ENCODE measurements around the gene SAMD8.

The SAMD8 gene

DNA sequence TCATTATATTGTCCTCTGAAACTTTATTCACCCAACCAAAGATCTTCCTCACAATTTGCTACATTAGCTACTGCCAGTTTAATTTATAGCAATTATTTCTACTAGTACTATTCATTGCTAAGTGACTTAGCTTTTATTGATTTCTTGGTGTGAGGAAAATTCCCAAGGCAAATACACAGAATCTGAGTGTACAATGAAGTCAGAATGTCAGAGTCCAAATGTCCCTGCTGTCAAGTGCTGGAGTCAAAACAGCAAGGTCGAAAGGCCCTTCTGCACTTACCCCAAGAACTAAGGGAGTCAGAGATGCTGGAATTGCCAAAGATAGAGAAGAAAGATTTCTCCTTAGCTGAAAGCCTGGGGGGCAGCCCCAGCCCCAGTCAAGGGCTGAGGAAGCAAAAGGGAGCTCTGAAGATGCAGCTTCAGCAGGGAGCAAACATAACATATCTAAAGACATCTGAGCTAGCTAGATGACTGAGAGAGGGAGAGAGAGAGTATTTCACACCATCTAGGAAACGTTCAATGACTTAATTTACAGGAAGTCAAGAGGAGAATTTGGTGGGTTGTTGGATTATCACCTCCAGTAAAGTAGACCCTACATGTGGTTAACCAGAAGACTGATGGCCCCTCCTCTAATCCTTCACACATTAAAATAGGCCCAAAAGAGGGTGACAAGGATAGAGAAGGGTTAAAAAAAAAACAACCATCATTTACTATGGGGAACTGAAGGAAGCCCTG is 36.6 kb upstream of the SAMD8 start:
- H3K4me1 Mint-ChIP-seq (ENCODE audit: low read depth): peaks cover 13% of the 10 kb centered on the region
- H3K27ac Mint-ChIP-seq: no peak overlapping the region
- H3K36me3 Mint-ChIP-seq (ENCODE audit: low read depth): no peaks in the 10 kb centered on the region
- no peak overlapping the region for H3K4me3 Mint-ChIP-seq
- intact Hi-C loops (cut with micrococcal nuclease): no loop called here
- no peaks in the 10 kb centered on the region for H3K9me3 Mint-ChIP-seq
- H3K27me3 Mint-ChIP-seq: no peaks in the 10 kb centered on the region

GRCh38 chr10:75076348-75076747 is 35.1 kb upstream of the SAMD8 start:
- no peak overlapping the region for H3K27ac Mint-ChIP-seq

DNA sequence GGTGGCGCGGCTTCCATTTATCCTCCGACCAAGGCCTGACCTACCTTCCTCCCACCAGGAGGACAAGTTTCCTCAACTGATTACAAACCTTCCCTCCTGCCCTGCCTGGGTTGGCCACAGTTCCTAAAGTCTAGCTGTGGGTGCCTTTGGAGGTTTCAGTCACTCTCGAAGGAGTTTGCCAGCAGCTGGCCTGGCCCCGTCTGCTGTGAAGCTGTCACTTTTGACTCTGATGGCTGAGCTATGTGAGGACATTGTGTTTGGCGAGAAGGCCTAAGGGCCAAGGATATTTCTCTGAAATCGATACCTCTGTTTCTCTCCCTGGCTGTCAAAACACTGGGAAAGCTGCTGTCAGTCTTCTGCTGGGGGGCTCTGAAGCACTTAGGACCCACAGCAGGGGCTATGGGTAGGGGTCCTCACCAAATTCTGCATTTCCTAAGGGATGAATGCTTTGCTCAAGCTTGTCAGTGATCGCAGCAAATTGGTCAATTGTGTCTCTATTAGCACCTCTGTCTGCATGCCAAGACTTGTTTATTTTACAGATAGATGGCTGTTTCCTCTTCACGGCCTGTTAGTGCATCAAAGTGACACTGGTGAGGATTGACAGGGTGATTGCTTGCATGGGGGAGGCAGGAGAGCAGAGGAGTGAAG is 31.9 kb upstream of the SAMD8 start:
- intact Hi-C loops (cut with micrococcal nuclease): no loop called here
- no peak overlapping the region for H3K27ac Mint-ChIP-seq
- no peak overlapping the region for H3K4me3 Mint-ChIP-seq
- no peaks in the 10 kb centered on the region for H3K27me3 Mint-ChIP-seq
- H3K36me3 Mint-ChIP-seq (ENCODE audit: low read depth): no peaks in the 10 kb centered on the region
- H3K9me3 Mint-ChIP-seq: peaks cover 12% of the 10 kb centered on the region
- H3K4me1 Mint-ChIP-seq (ENCODE audit: low read depth): no peaks in the 10 kb centered on the region

More at GRCh38 chr10:75076348-75076747, 35.1 kb upstream of the SAMD8 start:
- no peaks in the 10 kb centered on the region for H3K27me3 Mint-ChIP-seq
- no peaks in the 10 kb centered on the region for H3K4me1 Mint-ChIP-seq (ENCODE audit: low read depth)
- no peaks in the 10 kb centered on the region for H3K36me3 Mint-ChIP-seq (ENCODE audit: low read depth)
- intact Hi-C loops (cut with micrococcal nuclease): no loop called here
- no peak overlapping the region for H3K4me3 Mint-ChIP-seq
- peaks cover 5% of the 10 kb centered on the region for H3K9me3 Mint-ChIP-seq

DNA sequence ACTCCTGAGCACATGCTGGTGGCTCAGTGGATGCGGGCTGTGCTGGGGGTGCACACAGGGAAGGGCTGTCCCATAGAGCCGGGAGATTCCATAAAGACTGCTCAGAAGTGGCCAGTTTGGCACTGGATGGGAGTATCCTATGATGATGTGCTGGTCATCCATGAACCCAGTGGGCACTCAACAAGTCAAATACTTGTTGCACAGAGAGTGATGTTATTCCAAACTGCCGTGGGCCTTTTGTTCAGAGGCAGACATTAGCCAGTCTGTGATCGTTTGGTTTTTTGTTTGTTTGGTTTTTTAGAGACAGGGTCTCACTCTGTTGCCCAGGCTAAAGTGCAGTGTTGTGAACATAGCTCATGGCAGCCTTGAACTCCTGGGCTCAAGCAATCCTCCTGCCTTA is 30.9 kb upstream of the SAMD8 start:
- no peaks in the 10 kb centered on the region for H3K27me3 Mint-ChIP-seq
- H3K4me1 Mint-ChIP-seq (ENCODE audit: low read depth): no peaks in the 10 kb centered on the region
- H3K9me3 Mint-ChIP-seq: peaks cover 12% of the 10 kb centered on the region
- H3K4me3 Mint-ChIP-seq: no peak overlapping the region
- intact Hi-C loops (cut with micrococcal nuclease): no loop called here
- no peak overlapping the region for H3K27ac Mint-ChIP-seq
- H3K36me3 Mint-ChIP-seq (ENCODE audit: low read depth): no peaks in the 10 kb centered on the region

- Mint-ChIP-seq H3K36me3 (ENCODE audit: low read depth) (no peaks in the 10 kb centered on the region), H3K27me3 (no peaks in the 10 kb centered on the region), H3K9me3 (peaks cover 12% of the 10 kb centered on the region), H3K4me3 (no peak overlapping the region), H3K27ac (no peak overlapping the region), H3K4me1 (ENCODE audit: low read depth) (no peaks in the 10 kb centered on the region)
- intact Hi-C loops (cut with micrococcal nuclease): no loop called here
Observed at GRCh38 chr10:75081379-75081778, 30.1 kb upstream of the SAMD8 start.

DNA sequence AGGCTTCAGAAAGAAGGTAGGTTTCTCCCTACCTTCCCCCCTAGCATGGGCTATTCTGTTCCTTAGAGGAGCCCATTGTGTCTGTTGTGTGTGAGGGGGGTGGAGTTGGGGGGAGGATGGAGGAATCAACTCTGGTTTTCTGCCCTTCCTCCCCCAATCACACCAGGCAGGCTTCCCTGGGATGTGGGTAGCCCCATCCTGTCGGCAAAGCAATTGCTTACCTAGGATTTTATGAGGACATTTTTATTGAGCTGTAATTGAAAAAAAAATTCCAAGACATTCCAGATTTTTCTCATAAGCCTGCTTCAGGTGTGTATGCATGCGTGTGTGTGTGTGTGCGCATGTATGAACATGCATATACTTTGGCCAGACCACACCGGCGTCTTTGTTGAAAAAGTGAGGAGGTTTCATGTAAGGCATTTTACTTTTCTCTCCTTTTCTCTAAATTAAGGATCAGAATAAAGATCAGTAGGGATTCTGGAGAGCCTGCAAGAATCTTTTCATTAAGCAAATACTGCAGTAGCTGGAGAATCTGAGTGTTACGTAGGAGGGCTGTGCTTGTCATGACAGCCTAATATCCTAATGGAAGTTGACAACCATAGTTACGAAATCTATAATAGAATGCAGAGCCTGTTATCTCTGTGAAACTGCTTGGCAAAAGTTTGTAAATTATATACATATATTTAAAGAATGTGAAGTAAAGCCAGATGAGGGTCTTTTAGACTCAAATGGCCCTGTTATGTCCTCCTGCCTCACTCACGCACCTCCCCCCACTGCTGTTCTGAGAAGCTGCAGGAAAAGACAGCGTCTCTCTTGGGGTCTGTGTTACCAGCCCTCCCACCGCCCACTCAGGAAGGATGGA is 27.3 kb upstream of the SAMD8 start:
- H3K9me3 Mint-ChIP-seq: peaks cover 12% of the 10 kb centered on the region
- no peaks in the 10 kb centered on the region for H3K4me1 Mint-ChIP-seq (ENCODE audit: low read depth)
- intact Hi-C loops (cut with micrococcal nuclease): no loop called here
- no peaks in the 10 kb centered on the region for H3K27me3 Mint-ChIP-seq
- no peaks in the 10 kb centered on the region for H3K36me3 Mint-ChIP-seq (ENCODE audit: low read depth)
- H3K4me3 Mint-ChIP-seq: no peak overlapping the region
- H3K27ac Mint-ChIP-seq: no peak overlapping the region

DNA sequence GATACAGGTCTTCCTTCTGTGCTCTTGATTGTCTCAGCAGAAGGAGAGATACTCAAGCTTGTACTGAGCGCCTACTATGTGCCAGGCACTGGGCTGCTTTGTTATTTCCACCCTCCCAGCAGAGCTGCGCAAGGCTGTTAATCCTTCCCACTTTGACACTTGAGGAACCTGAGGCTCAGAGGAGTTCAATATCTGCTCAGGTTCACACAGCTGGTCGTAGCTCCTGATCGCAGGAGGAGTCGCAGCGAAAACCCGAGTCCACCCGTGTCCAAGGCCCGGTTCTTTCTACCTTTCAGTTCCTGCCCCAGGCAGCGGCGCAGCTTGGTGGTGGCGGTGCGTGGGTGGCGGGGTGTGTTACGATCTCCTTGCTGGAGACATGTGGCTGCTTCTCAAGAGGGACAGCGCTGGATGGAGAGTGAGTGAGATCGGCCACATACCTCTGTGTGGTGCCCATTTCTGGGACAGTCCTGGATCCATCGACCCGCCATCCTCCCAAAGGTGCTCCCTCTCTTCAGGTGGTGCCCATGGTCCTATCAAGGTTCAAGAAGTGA is 26.5 kb upstream of the SAMD8 start:
- H3K27ac Mint-ChIP-seq: no peak overlapping the region

GRCh38 chr10:75086278-75086934 is 25.1 kb upstream of the SAMD8 start:
- Mint-ChIP-seq H3K4me1 (ENCODE audit: low read depth) (no peaks in the 10 kb centered on the region), H3K27me3 (no peaks in the 10 kb centered on the region), H3K9me3 (peaks cover 6% of the 10 kb centered on the region), H3K4me3 (no peak overlapping the region), H3K27ac (no peak overlapping the region), H3K36me3 (ENCODE audit: low read depth) (no peaks in the 10 kb centered on the region)
- intact Hi-C loops (cut with micrococcal nuclease): no loop called here

More for the DNA sequence above, 26.5 kb upstream of the SAMD8 start:
- H3K36me3 Mint-ChIP-seq (ENCODE audit: low read depth): no peaks in the 10 kb centered on the region
- intact Hi-C loops (cut with micrococcal nuclease): no loop called here
- H3K27me3 Mint-ChIP-seq: no peaks in the 10 kb centered on the region
- peaks cover 12% of the 10 kb centered on the region for H3K9me3 Mint-ChIP-seq
- H3K4me1 Mint-ChIP-seq (ENCODE audit: low read depth): no peaks in the 10 kb centered on the region
- H3K4me3 Mint-ChIP-seq: no peak overlapping the region

GRCh38 chr10:75088640-75089039 is 22.8 kb upstream of the SAMD8 start:
- Mint-ChIP-seq H3K4me1 (ENCODE audit: low read depth) (no peaks in the 10 kb centered on the region), H3K9me3 (no peaks in the 10 kb centered on the region), H3K4me3 (no peak overlapping the region), H3K27ac (no peak overlapping the region), H3K36me3 (ENCODE audit: low read depth) (no peaks in the 10 kb centered on the region), H3K27me3 (no peaks in the 10 kb centered on the region)
- intact Hi-C loops (cut with micrococcal nuclease): no loop called here

GRCh38 chr10:75089634-75090033 is 21.8 kb upstream of the SAMD8 start:
- Mint-ChIP-seq H3K27ac (no peak overlapping the region), H3K9me3 (no peaks in the 10 kb centered on the region), H3K36me3 (ENCODE audit: low read depth) (no peaks in the 10 kb centered on the region), H3K4me1 (ENCODE audit: low read depth) (no peaks in the 10 kb centered on the region), H3K27me3 (no peaks in the 10 kb centered on the region), H3K4me3 (no peak overlapping the region)
- intact Hi-C loops (cut with micrococcal nuclease): no loop called here

GRCh38 chr10:75091146-75091545 is 20.3 kb upstream of the SAMD8 start:
- no peak overlapping the region for H3K27ac Mint-ChIP-seq
- H3K4me1 Mint-ChIP-seq (ENCODE audit: low read depth): no peaks in the 10 kb centered on the region
- intact Hi-C loops (cut with micrococcal nuclease): no loop called here
- H3K9me3 Mint-ChIP-seq: no peaks in the 10 kb centered on the region
- no peaks in the 10 kb centered on the region for H3K27me3 Mint-ChIP-seq
- no peaks in the 10 kb centered on the region for H3K36me3 Mint-ChIP-seq (ENCODE audit: low read depth)
- no peak overlapping the region for H3K4me3 Mint-ChIP-seq

GRCh38 chr10:75094465-75094864 is 17.0 kb upstream of the SAMD8 start:
- Mint-ChIP-seq H3K4me3 (no peak overlapping the region), H3K27ac (no peak overlapping the region), H3K4me1 (ENCODE audit: low read depth) (no peaks in the 10 kb centered on the region), H3K27me3 (no peaks in the 10 kb centered on the region), H3K36me3 (ENCODE audit: low read depth) (no peaks in the 10 kb centered on the region), H3K9me3 (no peaks in the 10 kb centered on the region)
- intact Hi-C loops (cut with micrococcal nuclease): no loop called here

DNA sequence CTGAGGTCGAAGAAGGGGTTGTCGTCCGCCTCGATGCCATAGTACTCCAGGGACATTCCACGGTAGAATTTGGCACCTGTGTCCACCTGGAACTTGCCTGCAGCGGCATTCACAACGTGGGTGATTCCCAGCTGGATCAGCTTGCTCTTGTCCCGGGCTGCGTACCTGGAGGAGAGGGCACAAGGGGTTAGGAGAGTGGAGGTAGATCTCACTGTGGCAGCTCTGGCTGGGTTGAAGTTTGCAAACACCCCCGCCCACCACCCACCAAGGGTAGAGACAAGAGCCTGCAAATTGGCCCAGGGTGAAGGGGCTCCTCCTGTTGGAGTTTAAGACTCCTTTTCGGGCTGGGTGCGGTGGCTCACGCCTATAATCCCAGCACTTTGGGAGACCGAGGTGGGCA is 15.8 kb upstream of the SAMD8 start:
- Mint-ChIP-seq H3K9me3 (no peaks in the 10 kb centered on the region), H3K36me3 (ENCODE audit: low read depth) (no peaks in the 10 kb centered on the region), H3K4me3 (no peak overlapping the region), H3K27ac (no peak overlapping the region), H3K4me1 (ENCODE audit: low read depth) (peaks cover 6% of the 10 kb centered on the region), H3K27me3 (peaks cover 3% of the 10 kb centered on the region)
- intact Hi-C loops (cut with micrococcal nuclease): no loop called here

Measured in dendritic cell treated with granulocyte-macrophage colony-stimulating factor and Interleukin-4, amounts not matched to agents 40 ng/mL and 50 ng/mL, for 4 days (primary cell).